HL-60 (cell line): ENCODE results near the gene TMEM108.

Experiments
- GABPA ChIP-seq: IDR thresholded peaks from 2 replicates; pipeline ENCODE4 v1.6.1; 2012; ENCODE audit warnings: low read depth
- POLR2AphosphoS5 ChIP-seq: IDR thresholded peaks from 2 replicates; pipeline ENCODE4 v1.6.1; 2012; ENCODE audit warnings: low read depth
- TF ChIP-seq, protein P1 (sequence below): IDR thresholded peaks from one replicate; pipeline ENCODE4 v1.5.1; 2011; ENCODE audit warnings: low read length, control low read depth, inconsistent platforms; ENCODE audit not compliant: insufficient read depth

DNA sequence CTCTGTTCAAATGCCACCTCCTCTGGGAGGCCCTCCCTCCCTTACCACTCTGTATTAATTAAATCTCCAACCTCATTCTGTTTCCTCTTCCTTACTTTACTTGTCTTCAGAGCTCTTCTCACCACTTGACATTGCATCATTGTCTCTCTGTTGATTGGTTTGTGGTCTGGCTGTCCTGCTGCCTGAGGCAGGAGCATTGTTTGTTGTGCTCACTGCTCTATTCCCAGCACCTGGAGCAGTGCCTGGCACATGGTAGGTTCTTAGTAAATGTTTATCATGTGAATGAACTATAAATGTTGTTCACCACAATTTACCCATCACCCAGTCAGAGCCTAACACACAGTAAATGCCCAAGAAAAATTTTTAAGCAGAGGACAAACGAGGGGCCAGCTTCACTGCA is 355.0 kb downstream of the TMEM108 start:
- TF ChIP-seq, protein P1, sequence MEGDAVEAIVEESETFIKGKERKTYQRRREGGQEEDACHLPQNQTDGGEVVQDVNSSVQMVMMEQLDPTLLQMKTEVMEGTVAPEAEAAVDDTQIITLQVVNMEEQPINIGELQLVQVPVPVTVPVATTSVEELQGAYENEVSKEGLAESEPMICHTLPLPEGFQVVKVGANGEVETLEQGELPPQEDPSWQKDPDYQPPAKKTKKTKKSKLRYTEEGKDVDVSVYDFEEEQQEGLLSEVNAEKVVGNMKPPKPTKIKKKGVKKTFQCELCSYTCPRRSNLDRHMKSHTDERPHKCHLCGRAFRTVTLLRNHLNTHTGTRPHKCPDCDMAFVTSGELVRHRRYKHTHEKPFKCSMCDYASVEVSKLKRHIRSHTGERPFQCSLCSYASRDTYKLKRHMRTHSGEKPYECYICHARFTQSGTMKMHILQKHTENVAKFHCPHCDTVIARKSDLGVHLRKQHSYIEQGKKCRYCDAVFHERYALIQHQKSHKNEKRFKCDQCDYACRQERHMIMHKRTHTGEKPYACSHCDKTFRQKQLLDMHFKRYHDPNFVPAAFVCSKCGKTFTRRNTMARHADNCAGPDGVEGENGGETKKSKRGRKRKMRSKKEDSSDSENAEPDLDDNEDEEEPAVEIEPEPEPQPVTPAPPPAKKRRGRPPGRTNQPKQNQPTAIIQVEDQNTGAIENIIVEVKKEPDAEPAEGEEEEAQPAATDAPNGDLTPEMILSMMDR, result no peak
- TF ChIP-seq POLR2AphosphoS5 (no peak), GABPA (no peak)
